Iris pigment epithelial cell (primary cell): ENCODE measurements around the gene TSEN34.
A peak's percentile ranks its signal among the peaks of the same experiment; 100 is the strongest.

Experiments
- DNase-seq: peaks from one replicate; pipeline ENCODE4 v3.0.0-alpha.2; 2011; ENCODE audit warnings: low read depth

TSEN34 gene

GRCh38 chr19:54191011-54191810 is at the start of gene TSEN34:
Gene TSEN34, plus strand, starts transcription at chr19:54191308. Its CDS starts 57 bp downstream, at chr19:54191365.
- peak; percentile 80 for DNase-seq

- peak; percentile 12 for DNase-seq
Observed at GRCh38 chr19:54141356-54141755, 49.8 kb upstream of the TSEN34 start.

GRCh38 chr19:54142166-54142780 is 48.8 kb upstream of the TSEN34 start:
- DNase-seq: peak; percentile 31

GRCh38 chr19:54145541-54146158 is 45.5 kb upstream of the TSEN34 start:
- DNase-seq: no peak

GRCh38 chr19:54147676-54148075 is 43.4 kb upstream of the TSEN34 start:
- DNase-seq: no peak

DNA sequence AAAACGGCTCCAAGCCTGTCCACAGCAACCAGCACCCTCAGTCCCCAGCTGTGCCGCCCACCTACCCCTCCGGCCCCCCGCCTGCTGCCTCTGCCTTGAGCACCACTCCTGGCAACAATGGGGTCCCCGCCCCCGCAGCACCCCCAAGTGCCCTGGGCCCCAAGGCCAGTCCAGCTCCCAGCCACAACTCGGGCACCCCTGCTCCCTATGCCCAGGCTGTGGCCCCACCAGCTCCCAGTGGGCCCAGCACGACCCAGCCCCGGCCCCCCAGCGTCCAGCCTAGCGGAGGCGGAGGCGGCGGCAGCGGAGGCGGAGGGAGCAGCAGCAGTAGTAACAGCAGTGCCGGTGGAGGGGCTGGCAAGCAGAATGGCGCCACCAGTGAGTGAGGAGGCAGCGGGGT is 43.0 kb upstream of the TSEN34 start:
- DNase-seq: no peak

DNA sequence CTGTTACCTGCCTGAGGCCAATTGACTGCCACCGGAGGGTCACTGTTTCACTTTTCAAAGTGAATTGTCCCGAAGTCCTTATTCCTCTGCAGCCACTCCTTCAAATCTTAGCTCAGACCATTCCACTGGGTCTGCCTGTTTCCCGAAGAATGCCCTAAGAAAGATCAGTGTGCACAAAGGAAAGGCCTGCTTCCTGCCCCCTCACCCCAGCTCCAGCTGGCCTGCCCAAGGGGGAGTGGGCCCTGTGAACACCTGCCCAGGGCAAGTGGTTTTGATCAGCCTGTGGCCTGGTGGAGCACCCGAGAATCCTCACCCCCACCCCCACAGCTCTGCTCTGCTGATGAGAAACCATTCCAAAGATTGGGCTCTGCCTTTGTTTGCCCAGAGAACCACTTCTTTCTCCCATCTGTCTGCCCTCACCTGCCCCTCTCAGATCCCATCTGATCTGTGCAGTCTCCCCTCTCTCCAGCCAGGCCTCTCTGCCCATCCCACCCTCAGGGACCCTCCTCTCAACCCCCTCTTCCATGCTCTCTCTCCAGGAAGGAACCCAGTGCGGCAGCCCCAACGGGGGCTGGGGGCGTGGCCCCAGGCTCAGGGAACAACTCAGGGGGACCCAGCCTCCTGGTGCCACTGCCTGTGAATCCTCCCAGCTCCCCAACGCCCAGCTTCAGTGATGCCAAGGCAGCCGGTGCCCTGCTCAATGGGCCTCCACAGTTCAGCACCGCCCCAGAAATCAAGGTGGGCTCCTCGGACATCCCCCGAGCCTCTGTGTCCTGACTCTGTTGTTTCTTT is 41.9 kb upstream of the TSEN34 start:
- no peak for DNase-seq

DNA sequence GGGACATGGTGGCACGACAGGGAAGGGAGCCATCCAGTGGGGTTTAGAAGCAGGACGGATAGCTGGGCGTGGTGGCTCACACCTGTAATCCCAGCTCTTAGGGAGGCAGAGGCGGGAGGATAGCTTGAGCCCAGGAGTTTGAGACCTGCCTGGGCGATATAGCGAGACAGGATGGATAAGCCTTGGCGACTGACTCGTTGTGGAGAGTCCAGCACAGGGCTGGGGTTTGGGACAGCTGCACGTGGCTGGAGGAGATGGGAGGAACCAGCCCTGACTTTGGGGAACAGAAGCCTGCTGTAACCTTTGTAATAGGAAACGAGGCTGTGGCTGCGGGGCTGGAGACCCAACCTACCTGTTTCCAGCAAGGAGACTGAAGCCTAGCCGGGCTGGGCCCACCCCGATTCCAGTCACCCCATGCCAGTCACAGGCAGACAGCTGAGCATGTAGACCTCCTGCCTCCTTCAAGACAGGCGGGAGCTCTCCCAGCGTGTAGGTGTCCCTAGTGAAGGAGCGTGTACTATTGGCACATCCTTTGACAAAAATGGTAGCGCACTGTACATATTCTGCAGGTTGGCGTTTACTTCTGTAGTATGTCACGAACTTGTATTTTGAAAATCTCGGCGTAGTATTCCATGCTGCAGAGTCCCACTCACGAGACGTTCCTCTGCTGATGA is 39.6 kb upstream of the TSEN34 start:
- DNase-seq: no peak

DNA sequence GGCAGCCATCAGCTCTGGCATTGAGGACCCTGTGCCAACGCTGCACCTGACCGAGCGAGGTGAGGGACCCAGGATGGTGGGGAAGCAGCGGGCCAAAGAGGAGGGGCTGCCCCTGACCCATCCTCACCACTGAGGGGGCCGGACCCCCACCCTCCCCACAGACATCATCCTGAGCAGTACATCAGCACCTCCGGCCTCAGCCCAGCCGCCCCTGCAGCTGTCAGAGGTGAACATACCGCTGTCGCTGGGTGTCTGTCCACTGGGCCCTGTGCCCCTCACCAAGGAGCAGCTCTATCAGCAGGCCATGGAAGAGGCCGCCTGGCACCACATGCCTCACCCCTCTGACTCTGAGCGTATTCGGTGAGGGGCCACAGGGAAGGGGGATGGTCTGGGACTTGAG is 38.8 kb upstream of the TSEN34 start:
- no peak for DNase-seq

DNA sequence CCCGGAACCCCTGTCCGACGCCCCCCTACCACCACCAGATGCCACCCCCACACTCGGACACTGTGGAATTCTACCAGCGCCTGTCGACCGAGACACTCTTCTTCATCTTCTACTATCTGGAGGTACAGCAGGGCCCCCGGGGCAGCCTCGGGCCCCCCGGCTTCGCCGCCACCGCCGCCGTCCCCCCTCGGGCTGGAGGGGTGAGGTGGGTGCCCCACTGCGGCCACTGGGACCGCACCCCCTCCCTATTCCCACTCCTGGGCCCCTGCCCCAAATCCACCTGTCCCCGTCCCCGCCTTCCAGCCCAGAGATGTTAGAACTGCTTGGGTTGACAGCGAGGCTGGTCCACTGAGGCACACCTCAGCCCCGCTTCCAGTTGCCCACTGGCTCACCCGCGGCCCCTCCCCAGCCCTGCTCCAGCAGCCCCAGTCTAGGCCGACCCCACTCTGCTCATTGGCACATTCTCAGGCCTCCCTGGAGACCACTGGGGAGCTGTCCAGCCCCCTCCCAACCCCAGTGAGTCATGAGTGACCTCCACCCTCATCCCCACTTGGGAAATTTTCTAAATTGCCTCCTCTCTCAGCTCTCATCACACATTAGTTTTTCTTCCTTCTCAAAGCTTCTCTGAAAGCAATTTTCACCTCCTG is 38.1 kb upstream of the TSEN34 start:
- no peak for DNase-seq

GRCh38 chr19:54153731-54154326 is 37.3 kb upstream of the TSEN34 start:
- no peak for DNase-seq

DNA sequence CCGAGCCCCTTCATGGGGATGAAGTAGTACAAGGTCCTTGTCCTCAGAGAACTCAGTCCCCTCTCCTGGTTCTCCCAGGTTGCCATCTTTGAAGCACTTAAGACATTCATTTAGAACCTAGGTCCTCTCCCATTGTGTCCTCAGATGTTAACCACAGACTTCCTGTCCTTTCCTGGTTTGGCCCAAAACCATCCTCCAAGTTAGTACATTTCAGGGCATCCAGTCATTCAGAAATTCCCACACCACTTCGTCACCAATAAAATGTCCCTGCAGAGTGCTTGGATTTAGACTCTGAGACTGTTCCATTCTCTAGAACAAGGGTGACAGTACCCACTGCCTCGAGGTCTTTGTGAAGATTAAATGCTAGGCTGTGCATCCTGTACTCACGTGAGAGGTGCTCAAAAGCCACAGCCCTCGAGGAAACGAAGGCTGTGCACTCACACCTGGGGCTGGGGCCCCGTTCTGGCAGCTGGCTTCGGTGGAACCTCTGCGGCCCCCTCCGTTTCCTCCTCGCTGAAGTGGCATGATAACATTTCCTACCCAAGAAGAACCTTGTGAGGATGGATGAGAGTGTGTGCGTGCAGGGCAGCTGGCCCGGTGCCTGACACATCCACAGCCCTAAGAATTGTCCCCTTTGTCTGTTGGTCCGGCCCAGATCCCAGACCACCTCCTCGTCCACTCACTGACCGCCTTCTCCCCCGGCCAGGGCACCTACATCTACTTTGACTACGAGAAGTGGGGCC is 36.3 kb upstream of the TSEN34 start:
- DNase-seq: peak; percentile 50

DNA sequence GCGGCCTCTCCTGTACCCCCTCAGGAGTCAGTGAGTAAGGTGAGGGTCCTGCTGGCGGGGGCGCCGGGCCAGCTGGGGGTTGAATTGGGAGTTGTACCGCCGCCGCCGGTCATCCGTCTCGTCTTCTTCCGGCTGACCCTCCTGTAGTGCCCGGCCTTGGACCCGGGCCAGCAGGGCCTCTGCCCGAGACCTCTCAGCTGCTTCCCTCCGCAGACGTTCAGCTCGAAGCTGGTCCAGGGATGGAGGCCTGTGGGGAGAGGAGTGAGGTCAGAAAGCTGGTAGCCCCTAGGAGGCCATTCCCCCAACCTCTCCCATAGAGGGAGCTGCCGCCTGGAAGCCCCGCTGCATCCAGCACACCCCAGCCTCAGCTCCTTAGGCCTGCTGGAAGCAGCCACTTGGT is 35.4 kb upstream of the TSEN34 start:
- no peak for DNase-seq

DNA sequence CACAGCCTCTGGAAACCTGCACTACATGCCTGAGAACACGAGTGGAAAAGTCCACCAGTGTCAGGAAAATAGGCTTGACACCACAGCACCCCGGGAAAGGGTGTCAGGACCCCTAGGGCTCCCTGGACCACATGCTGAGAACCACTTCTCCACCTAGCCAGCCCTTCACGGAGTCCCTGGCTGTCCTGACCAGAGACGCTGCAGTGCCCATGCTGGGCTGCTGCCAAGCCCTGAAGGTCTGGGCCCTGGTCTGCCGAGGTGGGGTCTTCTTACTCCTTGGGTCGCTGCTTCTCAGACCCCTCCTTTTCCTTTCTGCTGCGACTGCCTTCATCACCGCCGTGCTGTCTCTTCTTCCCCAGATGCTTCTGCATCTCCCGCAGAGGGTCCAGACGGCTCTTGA is 34.6 kb upstream of the TSEN34 start:
- DNase-seq: no peak

DNA sequence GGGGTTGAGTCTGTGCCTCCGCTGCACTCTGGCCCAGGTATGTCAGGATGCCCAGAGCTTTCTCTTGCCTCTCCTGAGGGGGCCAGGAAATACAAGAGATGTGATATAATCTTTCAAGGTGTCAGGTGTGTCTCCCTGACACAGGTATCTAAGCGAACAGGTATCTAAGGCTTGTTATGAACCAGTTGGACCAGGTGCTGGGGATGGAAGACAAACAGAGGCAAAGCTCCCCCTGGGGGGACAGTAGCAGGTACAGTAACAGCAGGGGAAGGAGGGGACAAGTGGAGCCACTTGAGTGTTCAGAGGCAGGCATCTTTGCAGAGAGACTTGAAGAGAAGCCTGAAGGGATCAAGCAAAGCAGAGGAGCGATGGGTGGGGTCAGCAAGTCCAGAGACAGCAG is 34.2 kb upstream of the TSEN34 start:
- DNase-seq: no peak

DNA sequence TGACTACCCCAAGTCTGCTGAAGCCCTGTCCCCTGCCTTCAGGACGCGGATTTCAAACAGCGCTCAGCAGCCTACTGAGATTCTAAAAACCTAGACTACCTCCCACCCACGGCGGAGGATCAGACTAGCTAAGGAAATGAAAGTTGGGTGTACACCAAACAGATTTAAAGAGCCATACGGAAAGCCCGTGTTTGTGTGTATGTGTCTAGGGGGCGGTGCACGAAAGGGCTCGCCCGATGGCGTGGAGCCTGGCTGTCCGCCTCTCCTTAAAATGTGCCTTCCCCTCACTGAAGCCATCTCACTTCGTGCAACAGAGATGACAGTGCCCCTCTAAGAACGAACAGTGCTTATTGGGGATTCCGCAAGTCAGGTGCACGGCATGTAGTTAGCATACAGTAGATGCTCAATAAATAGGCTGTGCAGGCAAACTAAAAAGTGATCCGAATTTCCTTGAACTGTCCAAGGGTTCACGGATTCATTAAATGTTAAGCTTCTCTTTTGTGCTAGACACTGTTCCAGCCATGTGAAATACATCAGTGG is 32.2 kb upstream of the TSEN34 start:
- peak; percentile 40 for DNase-seq

DNA sequence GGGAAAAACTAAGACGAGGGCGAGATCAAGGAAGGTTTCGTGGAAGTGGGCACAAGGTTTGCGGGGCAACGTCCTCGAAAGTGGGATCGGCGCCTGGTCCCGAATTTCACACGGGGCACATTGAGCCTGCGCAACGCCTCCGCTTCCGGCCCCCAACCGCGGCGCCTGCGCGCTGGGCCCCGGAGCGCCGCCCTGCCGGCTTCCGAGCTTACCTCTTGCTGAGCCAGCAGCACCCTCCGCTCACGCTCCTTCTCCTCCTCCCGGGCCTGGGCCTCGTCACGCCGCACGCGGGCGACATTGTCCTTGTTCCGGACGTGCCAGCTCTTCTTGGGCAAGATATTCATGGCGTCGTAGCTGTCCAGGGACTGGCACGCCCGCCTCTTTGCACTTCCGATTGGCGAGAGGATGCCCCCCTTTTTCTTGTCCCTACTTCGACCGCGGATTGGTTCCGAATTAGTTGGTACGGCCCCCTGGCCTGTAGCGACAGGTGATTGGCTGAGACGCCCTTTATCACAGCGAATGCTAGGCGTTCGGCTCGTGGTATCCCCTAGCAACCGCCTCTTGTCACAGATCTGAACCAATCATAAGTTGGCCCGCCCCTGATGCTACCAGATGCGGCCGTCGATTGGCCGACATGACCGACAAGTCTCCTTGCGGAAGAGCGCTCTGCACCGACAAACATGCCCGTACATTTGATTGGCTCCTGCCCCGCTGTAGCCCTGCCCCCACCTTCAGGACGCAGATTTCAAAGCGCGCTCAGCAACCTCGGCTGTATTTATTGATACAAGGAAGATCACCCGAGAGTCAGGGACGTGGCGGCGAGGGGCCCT is 31.5 kb upstream of the TSEN34 start, which contains the start of gene LENG1:
Gene LENG1, minus strand, starts transcription at position 370 of the 830 bp plus-strand sequence. Its CDS starts 26 bp downstream, at position 344.
- peak; percentile 100 for DNase-seq

DNA sequence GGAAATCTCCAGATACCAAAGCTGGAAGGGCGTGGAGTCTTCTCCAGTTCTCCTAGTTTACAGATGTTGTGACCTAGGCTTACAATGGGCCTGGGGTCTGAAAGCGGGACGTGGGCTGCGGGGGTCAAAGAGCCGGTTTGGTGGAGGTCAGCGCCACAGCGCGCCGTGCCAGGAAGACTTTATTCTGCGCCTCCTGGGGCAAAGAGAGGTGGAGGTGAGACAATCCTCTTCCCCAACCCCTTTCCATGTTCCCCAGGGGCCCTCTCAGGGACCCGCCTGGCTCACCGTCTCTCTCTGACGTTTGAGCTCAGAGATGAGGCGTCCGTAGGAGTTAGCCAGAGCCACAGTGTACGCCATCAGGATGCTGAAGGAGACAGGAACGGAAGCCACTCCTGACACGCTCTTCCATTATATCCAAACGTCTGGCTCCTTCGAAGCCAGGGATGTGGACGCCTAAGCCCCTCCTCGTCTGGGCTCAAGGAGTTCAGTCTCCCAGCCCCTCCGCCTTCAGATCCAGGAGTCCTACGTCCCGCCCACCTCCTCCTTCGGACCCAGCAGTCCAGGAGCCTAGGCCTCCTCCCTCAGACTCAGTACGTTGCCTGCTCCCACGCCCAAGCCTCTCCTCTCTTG is 30.8 kb upstream of the TSEN34 start:
- DNase-seq: peak; percentile 34
